Mesendoderm (in vitro differentiated cells): Measurements from ENCODE around the gene FAM131B.

Experiments
- DNase-seq: peaks from one replicate; pipeline ENCODE4 v3.0.0; 2013
- H2AK5ac ChIP-seq: 2 replicates; pipeline ENCODE4 v1.6.1; 2013; ENCODE audit warnings: low read length, inconsistent platforms
- H2BK120ac ChIP-seq: 2 replicates; pipeline ENCODE4 v1.6.1; 2013; ENCODE audit warnings: low read depth, mild to moderate bottlenecking, low read length, moderate library complexity, mixed read lengths
- H2BK15ac ChIP-seq: replicated peaks from 2 replicates; pipeline ENCODE4 v1.6.1; 2013; ENCODE audit warnings: low read depth, mild to moderate bottlenecking, moderate library complexity
- H2BK5ac ChIP-seq: 2 replicates; pipeline ENCODE4 v1.6.1; 2013; ENCODE audit warnings: low read length, inconsistent platforms
- H3K18ac ChIP-seq: 2 replicates; pipeline ENCODE4 v1.6.1; 2013; ENCODE audit warnings: mild to moderate bottlenecking, low read length, mixed read lengths
- H3K23ac ChIP-seq: one replicate; pipeline ENCODE4 v1.6.1; 2013; ENCODE audit warnings: low read length
- H3K27ac ChIP-seq: 2 replicates; pipeline ENCODE4 v1.5.1; 2013; ENCODE audit warnings: low read depth, mild to moderate bottlenecking, inconsistent platforms, low read length, moderate library complexity
- H3K27me3 ChIP-seq: 2 replicates; pipeline ENCODE4 v1.6.1; 2013; ENCODE audit warnings: low read length, control low read depth, mild to moderate bottlenecking, inconsistent platforms; ENCODE audit not compliant: insufficient read depth, poor library complexity
- H3K36me3 ChIP-seq: 2 replicates; pipeline ENCODE4 v1.6.1; 2013; ENCODE audit warnings: low read length, inconsistent platforms; ENCODE audit not compliant: control insufficient read depth, insufficient read depth
- H3K4ac ChIP-seq: one replicate; pipeline ENCODE4 v1.6.1; 2013; ENCODE audit warnings: low read depth, mild to moderate bottlenecking, low read length, moderate library complexity
- H3K4me1 ChIP-seq: 2 replicates; pipeline ENCODE4 v1.6.1; 2013; ENCODE audit warnings: low read depth, low read length, inconsistent platforms; ENCODE audit not compliant: control insufficient read depth
- H3K4me2 ChIP-seq: 2 replicates; pipeline ENCODE4 v1.6.1; 2013; ENCODE audit warnings: low read length
- H3K4me3 ChIP-seq: 2 replicates; pipeline ENCODE4 v1.5.1; 2013; ENCODE audit warnings: mild to moderate bottlenecking, low read length
- H3K56ac ChIP-seq: one replicate; pipeline ENCODE4 v1.6.1; 2013; ENCODE audit warnings: low read length
- H3K79me1 ChIP-seq: 2 replicates; pipeline ENCODE4 v1.6.1; 2013; ENCODE audit warnings: low read length, inconsistent platforms
- H3K79me2 ChIP-seq: 2 replicates; pipeline ENCODE4 v1.6.1; 2013; ENCODE audit warnings: mild to moderate bottlenecking, low read length; ENCODE audit not compliant: control insufficient read depth, insufficient read depth
- H3K9ac ChIP-seq: 2 replicates; pipeline ENCODE4 v1.6.1; 2013; ENCODE audit warnings: low read length, inconsistent platforms
- H4K5ac ChIP-seq: one replicate; pipeline ENCODE4 v1.6.1; 2013; ENCODE audit warnings: low read length
- H4K8ac ChIP-seq: one replicate; pipeline ENCODE4 v1.6.1; 2013; ENCODE audit warnings: low read depth, mild to moderate bottlenecking, control low read depth, low read length, moderate library complexity
- WGBS: extraction: QIAGEN DNeasy Blood & Tissue Kit; methylation state at CpG from one replicate; pipeline ENCODE4 v1.1.7; 2013; ENCODE audit warnings: low lambda C conversion rate, missing lambda C conversion rate; ENCODE audit not compliant: insufficient coverage; ENCODE audit errors: extremely low coverage; 5-methylcytosine and 5-hydroxymethylcytosine counted together

Gene FAM131B

DNA sequence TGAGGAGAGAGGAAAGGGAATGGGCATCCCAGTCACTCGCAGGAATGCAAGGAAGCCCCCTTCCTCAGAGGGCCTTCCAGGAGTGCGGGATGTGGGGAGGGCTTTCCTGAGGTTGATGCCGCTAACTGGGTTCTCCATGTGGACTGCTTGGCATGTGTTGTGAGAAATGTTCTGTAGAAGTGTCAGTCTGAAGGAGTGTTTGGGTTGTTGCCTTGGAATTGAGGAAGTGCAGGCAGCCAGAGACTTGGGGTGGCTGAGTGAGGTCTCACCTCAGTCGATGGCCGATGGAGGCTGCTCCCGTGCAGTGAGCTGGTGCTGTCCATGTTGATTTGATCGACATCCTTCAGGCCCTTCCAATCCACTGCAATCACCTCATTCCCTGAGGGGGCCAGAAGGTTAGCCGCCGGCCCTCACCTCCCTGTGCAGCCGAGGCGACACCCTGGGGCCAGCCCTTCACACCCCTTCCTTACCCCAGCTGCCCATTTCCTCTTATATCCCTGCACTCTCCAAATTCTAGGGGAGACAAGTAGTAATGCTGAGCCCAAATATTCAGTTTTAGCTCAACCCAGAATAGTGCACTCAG, 2.7 kb downstream of the FAM131B start:
- no peak overlapping the region for H2BK120ac ChIP-seq
- H3K23ac ChIP-seq: peak overlapping the region; percentile 66
- no peaks in the 10 kb centered on the region for H3K79me2 ChIP-seq
- no peak overlapping the region for H3K18ac ChIP-seq
- H2AK5ac ChIP-seq: no peak overlapping the region
- no peak overlapping the region for H3K4me2 ChIP-seq
- H3K4me1 ChIP-seq: peaks cover 2% of the 10 kb centered on the region
- H3K56ac ChIP-seq: no peak overlapping the region
- no peak overlapping the region for H3K27ac ChIP-seq
- no peaks in the 10 kb centered on the region for H3K79me1 ChIP-seq
- DNase-seq: no peak
- H3K4ac ChIP-seq: no peak overlapping the region
- no peak overlapping the region for H2BK5ac ChIP-seq
- no peak overlapping the region for H2BK15ac ChIP-seq
- no peak overlapping the region for H3K9ac ChIP-seq
- H3K36me3 ChIP-seq: no peaks in the 10 kb centered on the region
- WGBS: no CpG with 5 or more reads among the region's 11 CpGs
- no peak overlapping the region for H4K5ac ChIP-seq
- H3K27me3 ChIP-seq: no peaks in the 10 kb centered on the region
- H4K8ac ChIP-seq: no peak overlapping the region
- no peak overlapping the region for H3K4me3 ChIP-seq

DNA sequence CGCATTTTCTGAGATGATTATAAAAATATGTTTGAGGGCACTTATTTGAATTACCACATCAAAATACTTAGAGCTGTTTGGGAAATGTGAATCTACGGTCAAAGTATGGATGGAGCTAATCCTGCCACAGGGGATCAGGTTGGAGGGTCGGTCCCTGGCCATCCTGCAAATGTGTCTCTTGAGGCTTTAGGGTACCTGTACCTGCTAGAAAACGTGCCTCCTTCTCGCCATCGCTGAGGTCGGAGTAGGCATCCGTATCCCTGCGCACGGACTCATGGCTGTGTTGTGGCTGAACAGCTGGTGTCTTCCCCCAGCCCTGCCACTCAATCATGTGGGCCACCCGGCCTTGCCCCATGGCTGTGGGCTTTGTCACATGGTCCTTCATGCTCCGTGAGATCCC, 3.9 kb downstream of the FAM131B start:
- Histone ChIP-seq H3K56ac (no peak overlapping the region), H3K79me2 (no peaks in the 10 kb centered on the region), H3K9ac (no peak overlapping the region), H3K36me3 (no peaks in the 10 kb centered on the region), H4K5ac (no peak overlapping the region), H3K4me3 (no peak overlapping the region), H3K18ac (no peak overlapping the region), H2BK15ac (no peak overlapping the region), H3K23ac (no peak overlapping the region), H2AK5ac (no peak overlapping the region), H4K8ac (no peak overlapping the region), H3K4ac (no peak overlapping the region), H3K79me1 (no peaks in the 10 kb centered on the region), H3K27me3 (no peaks in the 10 kb centered on the region), H3K27ac (no peak overlapping the region), H3K4me2 (no peak overlapping the region), H3K4me1 (peaks cover 2% of the 10 kb centered on the region), H2BK5ac (no peak overlapping the region), H2BK120ac (no peak overlapping the region)
- WGBS: no CpG with 5 or more reads among the region's 12 CpGs
- no peak for DNase-seq

DNA sequence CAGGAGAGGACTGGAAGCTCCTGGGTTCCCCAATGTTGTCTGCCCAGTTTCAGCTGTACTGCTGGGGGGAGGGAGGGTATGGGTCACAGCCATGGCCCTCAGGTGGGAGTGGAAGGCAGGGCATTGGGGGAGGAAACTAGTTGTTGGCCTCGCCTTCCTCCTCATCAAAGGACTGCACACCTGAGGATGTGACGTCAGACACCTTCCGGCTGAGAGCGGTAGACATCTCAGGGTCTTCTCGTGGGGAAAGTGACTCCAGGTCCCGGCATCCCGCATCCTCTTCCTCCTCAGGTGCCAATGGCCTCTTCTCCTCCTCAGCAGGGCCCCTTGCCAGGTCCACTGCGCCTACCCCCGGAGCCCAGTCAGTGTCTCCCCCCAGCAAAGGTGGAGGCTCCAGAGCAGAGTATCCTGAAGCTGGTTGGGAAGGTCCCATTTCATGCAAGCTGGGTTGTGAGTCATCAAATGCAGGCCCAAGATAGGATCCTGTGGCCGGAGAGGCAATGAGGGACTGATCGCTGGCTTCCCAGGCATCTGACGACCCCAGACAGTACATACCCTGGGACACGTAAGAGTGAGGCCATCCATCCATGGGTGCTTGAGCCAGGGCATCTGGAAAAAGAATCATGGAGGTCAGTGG, 6.0 kb downstream of the FAM131B start:
- no peak for DNase-seq
- Histone ChIP-seq H3K23ac (no peak overlapping the region), H2AK5ac (no peak overlapping the region)

DNA sequence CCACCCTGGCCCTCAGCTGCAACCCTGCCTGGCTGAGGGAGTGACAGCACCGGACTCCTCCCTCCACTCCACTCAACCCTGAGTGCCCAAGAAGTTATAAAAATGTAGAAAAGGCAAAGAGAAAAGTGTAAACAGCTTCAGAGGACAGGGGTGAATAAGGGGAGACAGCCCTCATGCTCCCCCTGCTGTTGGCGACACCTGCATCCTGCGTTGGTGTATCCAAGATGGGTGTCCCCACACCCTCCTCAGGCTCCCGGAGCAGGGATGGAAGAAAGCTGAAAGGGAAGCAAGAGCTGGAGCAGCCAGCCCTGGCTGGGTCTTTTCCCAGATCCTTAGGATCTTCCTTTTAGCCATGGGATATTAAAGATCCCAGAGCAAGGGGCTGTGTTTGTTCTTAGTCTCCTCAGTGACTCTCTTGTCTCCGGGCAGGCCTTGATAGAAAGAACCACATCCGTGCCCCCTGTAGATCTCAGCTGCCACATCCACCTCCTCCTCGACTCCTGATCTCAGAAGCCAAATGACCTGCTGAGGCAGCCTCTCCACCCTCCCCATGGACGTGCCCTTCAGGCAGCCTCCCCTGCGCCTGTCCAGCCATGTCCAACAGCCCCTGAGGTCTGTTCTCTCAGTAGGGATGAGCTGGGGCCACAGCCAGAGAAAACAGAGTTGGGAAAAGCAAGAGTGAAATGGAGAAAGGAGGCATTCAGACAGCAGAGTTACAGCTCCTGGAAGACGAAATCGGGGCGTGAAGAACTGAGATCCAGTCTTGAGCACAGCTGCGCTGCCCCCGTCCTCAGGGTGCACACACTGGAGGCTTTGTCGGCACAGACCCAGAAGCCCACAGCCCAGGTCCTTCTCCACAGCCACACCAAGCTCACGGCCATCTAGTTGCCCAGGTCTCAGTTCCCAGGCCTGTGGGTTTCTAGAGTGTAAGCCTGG, 6.8 kb downstream of the FAM131B start:
- Histone ChIP-seq H3K4me3 (no peak overlapping the region), H3K18ac (no peak overlapping the region), H2BK120ac (no peak overlapping the region), H3K79me1 (no peaks in the 10 kb centered on the region), H4K5ac (no peak overlapping the region), H4K8ac (no peak overlapping the region), H3K4me1 (no peaks in the 10 kb centered on the region), H2BK15ac (no peak overlapping the region), H3K27me3 (no peaks in the 10 kb centered on the region), H3K27ac (no peak overlapping the region), H2AK5ac (no peak overlapping the region), H3K9ac (no peak overlapping the region), H3K4ac (no peak overlapping the region), H2BK5ac (no peak overlapping the region), H3K4me2 (no peak overlapping the region), H3K56ac (no peak overlapping the region), H3K23ac (peak overlapping the region; percentile 70), H3K79me2 (no peaks in the 10 kb centered on the region), H3K36me3 (no peaks in the 10 kb centered on the region)
- peak; percentile 40 for DNase-seq
- WGBS: no CpG with 5 or more reads among the region's 16 CpGs

More for the DNA sequence above, 6.0 kb downstream of the FAM131B start:
- WGBS: no CpG with 5 or more reads among the region's 13 CpGs
- Histone ChIP-seq H3K4me3 (no peak overlapping the region), H2BK15ac (no peak overlapping the region), H2BK120ac (no peak overlapping the region), H3K79me2 (no peaks in the 10 kb centered on the region), H2BK5ac (no peak overlapping the region), H3K4me1 (no peaks in the 10 kb centered on the region), H3K27me3 (no peaks in the 10 kb centered on the region), H3K4ac (no peak overlapping the region), H3K27ac (no peak overlapping the region), H3K56ac (no peak overlapping the region), H4K8ac (no peak overlapping the region), H3K79me1 (no peaks in the 10 kb centered on the region), H3K4me2 (no peak overlapping the region), H3K36me3 (no peaks in the 10 kb centered on the region), H3K9ac (no peak overlapping the region), H3K18ac (no peak overlapping the region), H4K5ac (no peak overlapping the region)

DNA sequence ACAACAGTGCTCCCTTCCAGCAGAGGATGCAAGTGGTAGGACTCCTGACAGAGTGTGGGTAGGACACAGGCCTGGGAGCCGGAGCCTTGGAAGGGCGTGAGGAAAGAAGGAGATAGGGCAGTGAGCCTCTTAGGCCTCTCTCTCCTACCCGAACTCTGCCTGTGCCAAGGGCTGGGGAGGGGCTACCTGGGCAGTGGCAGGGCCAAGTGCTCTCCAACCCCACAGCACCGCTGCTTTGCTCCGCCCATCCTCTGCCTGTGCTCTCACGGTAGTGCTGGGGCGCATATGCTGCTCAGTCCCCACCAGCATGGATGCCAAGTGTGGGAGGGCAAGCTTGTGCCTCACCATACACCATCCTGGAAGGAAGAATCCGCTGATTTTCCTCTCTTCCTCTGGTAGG, 7.5 kb downstream of the FAM131B start:
- H3K4ac ChIP-seq: no peak overlapping the region
- H3K79me1 ChIP-seq: no peaks in the 10 kb centered on the region
- no peak overlapping the region for H2BK120ac ChIP-seq
- no peak overlapping the region for H3K23ac ChIP-seq
- H3K18ac ChIP-seq: no peak overlapping the region
- H3K27me3 ChIP-seq: no peaks in the 10 kb centered on the region
- H3K36me3 ChIP-seq: no peaks in the 10 kb centered on the region
- no peak overlapping the region for H2BK15ac ChIP-seq
- no peak overlapping the region for H3K4me3 ChIP-seq
- H3K79me2 ChIP-seq: no peaks in the 10 kb centered on the region
- H3K56ac ChIP-seq: no peak overlapping the region
- no peak for DNase-seq
- no peak overlapping the region for H2BK5ac ChIP-seq
- no peak overlapping the region for H3K27ac ChIP-seq
- H3K4me2 ChIP-seq: no peak overlapping the region
- no peak overlapping the region for H4K8ac ChIP-seq
- no peak overlapping the region for H3K9ac ChIP-seq
- WGBS: no CpG with 5 or more reads among the region's 8 CpGs
- no peaks in the 10 kb centered on the region for H3K4me1 ChIP-seq
- H4K5ac ChIP-seq: no peak overlapping the region
- H2AK5ac ChIP-seq: no peak overlapping the region
